ENCODE results near the gene SPATA2.

SPATA2 gene

DNA sequence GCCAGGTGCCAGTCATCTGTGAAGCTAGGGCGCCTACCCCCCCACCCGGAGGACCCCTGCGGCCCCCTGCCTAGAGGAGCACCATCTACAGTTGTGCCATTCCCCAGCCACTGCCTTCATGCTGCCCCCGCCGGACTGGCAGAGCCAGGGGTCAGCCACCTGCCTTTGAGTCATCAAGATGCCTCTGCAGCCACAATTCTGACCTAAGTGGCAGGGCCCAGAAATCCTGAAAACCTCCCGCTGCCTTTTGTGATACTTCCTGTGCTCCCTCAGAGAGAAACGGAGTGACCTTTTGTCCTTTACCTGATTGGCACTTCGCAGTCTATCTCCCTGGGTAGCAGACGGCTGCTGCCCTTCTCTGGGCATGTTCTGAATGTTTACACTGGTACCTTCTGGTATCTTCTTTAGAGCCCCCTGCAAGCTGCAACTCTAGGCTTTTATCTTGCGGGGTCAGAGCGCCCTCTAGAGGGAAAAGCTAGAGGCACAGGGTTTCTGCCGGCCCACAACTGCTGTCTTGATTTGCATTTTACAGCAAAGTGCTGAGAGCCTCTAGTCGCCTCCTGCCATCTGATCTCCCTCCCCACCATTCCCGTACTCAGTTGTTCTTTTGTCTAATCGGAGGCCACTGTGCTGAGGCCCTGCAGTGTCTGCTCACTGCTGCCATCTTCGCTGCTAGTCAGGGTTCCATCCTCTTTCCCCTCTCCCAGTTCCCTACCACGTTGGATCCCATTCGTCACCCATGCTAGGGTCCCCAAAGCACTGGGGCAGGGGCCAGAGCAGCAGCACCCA is 26.9 kb downstream of the SPATA2 start:
- peak; percentile 6 for TF ChIP-seq FOXP2 (optimal IDR thresholded peaks at IDR 0.05; ENCODE audit: borderline replicate concordance, extremely low read depth, extremely low read length, insufficient read depth)
- no peak for TF ChIP-seq POLR2AphosphoS5 (IDR thresholded peaks at IDR 0.05; ENCODE audit: low read depth, low read length)

DNA sequence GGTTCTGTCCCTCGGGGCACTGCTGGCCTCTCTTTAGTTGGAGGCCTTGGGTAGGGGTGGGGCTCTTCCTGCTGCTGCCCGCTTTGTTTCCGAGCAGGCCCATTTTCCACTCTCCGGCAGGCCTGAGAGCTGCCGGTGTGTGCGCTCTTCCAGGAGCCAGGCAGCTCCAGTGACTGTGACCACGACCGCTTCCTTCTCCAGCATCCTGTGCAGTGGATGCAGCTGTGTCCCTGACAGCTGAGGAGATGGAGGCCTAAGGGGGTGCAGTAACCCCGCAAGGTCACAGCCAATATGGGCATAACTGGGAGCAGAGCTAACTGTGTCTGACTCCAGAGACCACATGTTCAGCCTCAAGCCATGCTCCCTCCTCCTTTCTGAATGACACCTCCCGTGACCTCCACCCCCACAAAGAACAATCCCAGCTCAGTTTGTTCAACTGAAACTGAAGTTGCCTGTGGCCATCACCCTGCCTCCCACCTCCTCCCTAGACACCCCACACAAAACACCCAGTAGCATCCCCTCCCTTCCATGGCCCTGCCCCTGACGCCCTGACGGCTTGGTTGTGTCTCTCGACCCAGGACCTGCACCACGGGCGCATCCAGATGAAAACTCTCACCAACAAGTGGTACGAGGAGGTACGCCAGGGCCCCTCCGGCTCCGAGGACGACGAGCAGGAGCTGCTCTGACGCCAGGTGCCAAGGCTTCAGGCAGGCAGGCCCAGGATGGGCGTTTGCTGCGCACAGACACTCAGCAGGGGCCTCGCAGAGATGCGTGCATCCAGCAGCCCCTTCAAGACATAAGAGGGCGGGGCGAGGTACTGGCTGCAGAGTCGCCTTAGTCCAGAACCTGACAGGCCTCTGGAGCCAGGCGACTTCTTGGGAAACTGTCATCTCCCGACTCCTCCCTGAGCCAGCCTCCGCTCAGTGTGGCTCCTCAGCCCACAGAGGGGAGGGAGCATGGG is 27.8 kb downstream of the SPATA2 start:
- TF ChIP-seq, protein P1, sequence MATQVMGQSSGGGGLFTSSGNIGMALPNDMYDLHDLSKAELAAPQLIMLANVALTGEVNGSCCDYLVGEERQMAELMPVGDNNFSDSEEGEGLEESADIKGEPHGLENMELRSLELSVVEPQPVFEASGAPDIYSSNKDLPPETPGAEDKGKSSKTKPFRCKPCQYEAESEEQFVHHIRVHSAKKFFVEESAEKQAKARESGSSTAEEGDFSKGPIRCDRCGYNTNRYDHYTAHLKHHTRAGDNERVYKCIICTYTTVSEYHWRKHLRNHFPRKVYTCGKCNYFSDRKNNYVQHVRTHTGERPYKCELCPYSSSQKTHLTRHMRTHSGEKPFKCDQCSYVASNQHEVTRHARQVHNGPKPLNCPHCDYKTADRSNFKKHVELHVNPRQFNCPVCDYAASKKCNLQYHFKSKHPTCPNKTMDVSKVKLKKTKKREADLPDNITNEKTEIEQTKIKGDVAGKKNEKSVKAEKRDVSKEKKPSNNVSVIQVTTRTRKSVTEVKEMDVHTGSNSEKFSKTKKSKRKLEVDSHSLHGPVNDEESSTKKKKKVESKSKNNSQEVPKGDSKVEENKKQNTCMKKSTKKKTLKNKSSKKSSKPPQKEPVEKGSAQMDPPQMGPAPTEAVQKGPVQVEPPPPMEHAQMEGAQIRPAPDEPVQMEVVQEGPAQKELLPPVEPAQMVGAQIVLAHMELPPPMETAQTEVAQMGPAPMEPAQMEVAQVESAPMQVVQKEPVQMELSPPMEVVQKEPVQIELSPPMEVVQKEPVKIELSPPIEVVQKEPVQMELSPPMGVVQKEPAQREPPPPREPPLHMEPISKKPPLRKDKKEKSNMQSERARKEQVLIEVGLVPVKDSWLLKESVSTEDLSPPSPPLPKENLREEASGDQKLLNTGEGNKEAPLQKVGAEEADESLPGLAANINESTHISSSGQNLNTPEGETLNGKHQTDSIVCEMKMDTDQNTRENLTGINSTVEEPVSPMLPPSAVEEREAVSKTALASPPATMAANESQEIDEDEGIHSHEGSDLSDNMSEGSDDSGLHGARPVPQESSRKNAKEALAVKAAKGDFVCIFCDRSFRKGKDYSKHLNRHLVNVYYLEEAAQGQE (IDR thresholded peaks at IDR 0.05; ENCODE audit: insufficient read depth in 1 of 2, low read depth in 2 of 2, low read length in 2 of 2) = no peak
- TF ChIP-seq POLR2AphosphoS5 (IDR thresholded peaks at IDR 0.05; ENCODE audit: low read depth, low read length) = no peak
- TF ChIP-seq FOXP2 (optimal IDR thresholded peaks at IDR 0.05; ENCODE audit: borderline replicate concordance, extremely low read depth, extremely low read length, insufficient read depth) = no peak
- TF ChIP-seq SIN3A (IDR thresholded peaks at IDR 0.05; ENCODE audit: borderline replicate concordance, insufficient read depth, low read length) = no peak
- TF ChIP-seq TAF1 (IDR thresholded peaks at IDR 0.05; ENCODE audit: borderline replicate concordance, insufficient read depth, low read length) = no peak

DNA sequence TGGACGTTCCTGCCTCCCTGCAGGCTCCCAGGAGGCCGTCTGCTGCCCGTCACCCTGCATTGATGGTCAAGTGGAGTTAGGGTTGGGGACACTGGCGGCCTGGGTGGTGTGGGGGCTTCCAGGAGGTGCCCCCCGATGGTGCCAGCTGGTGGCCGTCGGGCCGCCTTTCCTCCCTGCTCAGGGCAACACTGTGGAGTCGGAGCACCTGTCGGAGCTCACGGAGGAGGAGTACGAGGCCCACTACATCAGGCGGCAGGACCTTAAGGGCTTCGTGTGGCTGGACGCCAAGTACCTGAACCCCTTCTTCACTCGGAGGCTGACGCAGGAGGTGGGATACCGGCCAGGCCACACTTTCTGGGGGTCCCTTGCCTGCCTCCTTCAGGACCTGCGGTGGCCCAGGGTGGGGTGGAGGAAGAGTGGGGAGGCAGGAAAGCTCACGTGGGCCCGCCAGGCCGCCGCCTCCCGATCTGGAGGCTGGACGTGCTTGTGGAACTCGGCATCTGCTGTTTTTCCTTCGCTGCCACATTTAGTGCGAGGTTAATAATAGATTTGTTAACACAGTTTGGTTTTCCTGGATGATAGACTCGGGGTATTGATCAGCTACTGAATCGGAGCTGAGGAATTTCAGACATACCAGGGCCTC is 28.6 kb downstream of the SPATA2 start:
- TF ChIP-seq, protein P1 (IDR thresholded peaks at IDR 0.05; ENCODE audit: insufficient read depth in 1 of 2, low read depth in 2 of 2, low read length in 2 of 2) = no peak
- no peak for TF ChIP-seq POLR2AphosphoS5 (IDR thresholded peaks at IDR 0.05; ENCODE audit: low read depth, low read length)
- TF ChIP-seq FOXP2 (optimal IDR thresholded peaks at IDR 0.05; ENCODE audit: borderline replicate concordance, extremely low read depth, extremely low read length, insufficient read depth) = no peak
- TF ChIP-seq SIN3A (IDR thresholded peaks at IDR 0.05; ENCODE audit: borderline replicate concordance, insufficient read depth, low read length) = no peak
- TF ChIP-seq TAF1 (IDR thresholded peaks at IDR 0.05; ENCODE audit: borderline replicate concordance, insufficient read depth, low read length) = no peak

DNA sequence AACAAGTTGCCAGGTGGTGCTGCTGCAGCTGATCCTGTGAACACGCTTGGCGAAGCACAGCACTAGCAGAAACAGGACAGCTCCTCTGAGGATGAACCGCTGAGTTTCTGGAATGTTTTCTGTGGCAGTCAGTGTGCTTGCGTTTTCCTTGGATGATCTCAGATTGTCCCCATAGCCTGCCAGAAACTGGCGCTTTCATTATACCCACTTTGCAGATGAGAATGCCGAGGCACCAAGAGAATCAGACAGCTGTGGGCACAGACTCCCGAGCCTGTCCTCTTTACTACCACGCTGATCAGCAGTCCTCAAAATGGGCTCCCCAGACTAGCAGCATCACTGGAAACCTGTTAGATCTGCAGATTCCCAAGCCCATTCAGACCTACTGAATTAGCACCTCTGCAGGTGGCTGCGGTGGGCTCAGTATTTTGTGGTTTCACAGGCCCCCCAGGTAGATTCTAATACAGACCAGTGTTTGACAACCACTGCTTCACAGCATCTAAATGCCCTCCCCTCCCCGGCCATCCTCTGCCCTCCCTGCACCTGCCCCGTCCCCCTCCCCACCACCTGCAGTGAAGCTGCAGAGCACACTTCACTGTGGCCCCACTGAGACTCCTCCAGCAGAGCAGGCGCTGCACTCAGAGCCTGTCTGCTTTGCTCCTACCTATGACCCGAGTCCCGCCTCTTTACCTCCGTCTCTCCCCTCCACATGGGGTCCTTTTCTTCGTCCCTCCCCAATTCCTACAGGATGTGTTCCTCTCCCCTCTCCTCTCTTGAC is 29.6 kb downstream of the SPATA2 start:
- TF ChIP-seq, protein P1 (IDR thresholded peaks at IDR 0.05; ENCODE audit: insufficient read depth in 1 of 2, low read depth in 2 of 2, low read length in 2 of 2) = no peak
- TF ChIP-seq POLR2AphosphoS5 (IDR thresholded peaks at IDR 0.05; ENCODE audit: low read depth, low read length) (no peak), SIN3A (IDR thresholded peaks at IDR 0.05; ENCODE audit: borderline replicate concordance, insufficient read depth, low read length) (no peak), FOXP2 (optimal IDR thresholded peaks at IDR 0.05; ENCODE audit: borderline replicate concordance, extremely low read depth, extremely low read length, insufficient read depth) (no peak), TAF1 (IDR thresholded peaks at IDR 0.05; ENCODE audit: borderline replicate concordance, insufficient read depth, low read length) (no peak)
